Skeletal muscle tissue (tissue), 4 donors: Measurements from ENCODE around the gene PPP1R12B. TPM values are rescaled to one million over a fixed set of nuclear protein-coding genes. Genes with fewer than 3 reads are reported as not detected.

Experiments used
- H3K27ac ChIP-seq: one replicate; pipeline ENCODE4 v1.7.0; 2013; ENCODE audit warnings: mild to moderate bottlenecking, low read depth, low read length, inconsistent platforms
- H3K27me3 ChIP-seq, 3 donors: one replicate each; pipeline ENCODE4 v1.7.0; 2013; ENCODE audit warnings: low read length in 3 of 3; ENCODE audit not compliant: control insufficient read depth in 3 of 3, insufficient read depth in 3 of 3
- H3K36me3 ChIP-seq, 3 donors: one replicate each; pipeline ENCODE4 v1.7.0; 2013; ENCODE audit warnings: low read length in 3 of 3; ENCODE audit not compliant: control insufficient read depth in 3 of 3, insufficient read depth in 3 of 3
- H3K4me1 ChIP-seq, 3 donors: one replicate each; pipeline ENCODE4 v1.7.0; 2013; ENCODE audit warnings: low read length in 3 of 3, mild to moderate bottlenecking in 3 of 3; ENCODE audit not compliant: control insufficient read depth in 3 of 3, insufficient read depth in 3 of 3
- H3K4me3 ChIP-seq, 3 donors: one replicate each; pipeline ENCODE4 v1.7.0; 2013; ENCODE audit warnings: low read length in 3 of 3
- H3K9ac ChIP-seq, 3 donors: one replicate each; pipeline ENCODE4 v1.7.0; 2013; ENCODE audit warnings: low read length in 3 of 3, mild to moderate bottlenecking in 3 of 3, moderate library complexity in 2 of 3, low read depth in 1 of 3
- H3K9me3 ChIP-seq, 3 donors: one replicate each; pipeline ENCODE4 v1.7.0; 2013; ENCODE audit warnings: low read length in 3 of 3; ENCODE audit not compliant: control insufficient read depth in 3 of 3
- total RNA-seq: library from RNA; depleted of rRNA; stranded (reverse); fragments of >200 nt; gene quantifications from one replicate; pipeline ENCODE4 v1.2.3, GENCODE V29; 2014
- donor health status: Osteomylitis.

PPP1R12B gene, protein sequence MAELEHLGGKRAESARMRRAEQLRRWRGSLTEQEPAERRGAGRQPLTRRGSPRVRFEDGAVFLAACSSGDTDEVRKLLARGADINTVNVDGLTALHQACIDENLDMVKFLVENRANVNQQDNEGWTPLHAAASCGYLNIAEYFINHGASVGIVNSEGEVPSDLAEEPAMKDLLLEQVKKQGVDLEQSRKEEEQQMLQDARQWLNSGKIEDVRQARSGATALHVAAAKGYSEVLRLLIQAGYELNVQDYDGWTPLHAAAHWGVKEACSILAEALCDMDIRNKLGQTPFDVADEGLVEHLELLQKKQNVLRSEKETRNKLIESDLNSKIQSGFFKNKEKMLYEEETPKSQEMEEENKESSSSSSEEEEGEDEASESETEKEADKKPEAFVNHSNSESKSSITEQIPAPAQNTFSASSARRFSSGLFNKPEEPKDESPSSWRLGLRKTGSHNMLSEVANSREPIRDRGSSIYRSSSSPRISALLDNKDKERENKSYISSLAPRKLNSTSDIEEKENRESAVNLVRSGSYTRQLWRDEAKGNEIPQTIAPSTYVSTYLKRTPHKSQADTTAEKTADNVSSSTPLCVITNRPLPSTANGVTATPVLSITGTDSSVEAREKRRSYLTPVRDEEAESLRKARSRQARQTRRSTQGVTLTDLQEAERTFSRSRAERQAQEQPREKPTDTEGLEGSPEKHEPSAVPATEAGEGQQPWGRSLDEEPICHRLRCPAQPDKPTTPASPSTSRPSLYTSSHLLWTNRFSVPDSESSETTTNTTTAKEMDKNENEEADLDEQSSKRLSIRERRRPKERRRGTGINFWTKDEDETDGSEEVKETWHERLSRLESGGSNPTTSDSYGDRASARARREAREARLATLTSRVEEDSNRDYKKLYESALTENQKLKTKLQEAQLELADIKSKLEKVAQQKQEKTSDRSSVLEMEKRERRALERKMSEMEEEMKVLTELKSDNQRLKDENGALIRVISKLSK
- total RNA-seq: 73.6 TPM

DNA sequence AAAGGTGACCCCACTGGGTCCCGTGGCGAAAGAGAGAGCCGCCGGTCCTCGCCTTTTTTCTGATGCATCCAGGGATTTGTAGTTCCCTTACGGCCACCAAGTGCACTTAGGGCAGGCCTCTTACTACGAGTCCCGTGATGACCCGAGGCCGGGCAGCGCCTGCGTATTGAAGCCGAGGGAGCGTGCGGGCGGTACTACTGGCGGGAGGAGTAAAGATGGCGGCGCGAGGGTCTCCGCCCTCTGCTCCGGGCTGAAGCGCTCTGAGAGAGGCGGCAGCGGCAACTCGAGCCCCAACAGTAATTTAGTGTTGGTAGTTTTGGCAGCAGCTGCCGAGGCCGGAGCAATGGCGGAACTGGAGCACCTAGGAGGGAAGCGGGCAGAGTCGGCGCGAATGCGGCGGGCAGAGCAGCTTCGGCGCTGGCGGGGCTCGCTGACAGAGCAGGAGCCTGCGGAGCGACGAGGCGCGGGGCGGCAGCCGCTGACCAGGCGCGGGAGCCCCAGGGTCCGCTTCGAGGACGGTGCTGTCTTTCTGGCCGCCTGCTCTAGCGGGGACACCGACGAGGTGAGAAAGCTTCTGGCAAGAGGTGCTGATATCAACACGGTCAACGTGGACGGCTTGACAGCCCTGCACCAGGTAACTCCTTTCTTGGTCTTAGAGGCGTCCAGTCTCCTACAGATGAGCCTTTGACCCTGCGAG lies at the start of gene PPP1R12B:
Gene PPP1R12B (plus strand): TSS at position 191 of the 697 bp plus-strand sequence. CDS start 153 bp downstream, at position 344.
- H3K9me3 ChIP-seq: no peaks in the 10 kb centered on the region
- H3K27me3 ChIP-seq: no peaks in the 10 kb centered on the region
- H3K36me3 ChIP-seq: peaks cover 0 to 4% (median 0%) of the 10 kb centered on the region in 3 donors
- H3K4me1 ChIP-seq: peaks cover 8 to 16% (median 11%) of the 10 kb centered on the region in 3 donors
- H3K9ac ChIP-seq: peak within 1 kb of the TSS; percentile 95 to 98 (median 97)
- H3K4me3 ChIP-seq: peak within 1 kb of the TSS; percentile 93 to 98 (median 94)
- peak within 1 kb of the TSS; percentile 92 for H3K27ac ChIP-seq

- Histone ChIP-seq H3K9ac (no peak overlapping the region), H3K36me3 (no peaks in the 10 kb centered on the region), H3K9me3 (no peaks in the 10 kb centered on the region), H3K27me3 (no peaks in the 10 kb centered on the region), H3K27ac (no peak overlapping the region), H3K4me3 (no peak overlapping the region), H3K4me1 (peaks cover 0 to 8% (median 4%) of the 10 kb centered on the region in 3 donors)
These were observed 46.3 kb upstream of the PPP1R12B start for GRCh38 chr1:202302166-202302565.

GRCh38 chr1:202304375-202304774 lies 44.1 kb upstream of the PPP1R12B start:
- H3K4me3 ChIP-seq: no peak overlapping the region
- H3K4me1 ChIP-seq: peaks cover 11 to 17% (median 12%) of the 10 kb centered on the region in 3 donors
- no peak overlapping the region for H3K9ac ChIP-seq
- no peaks in the 10 kb centered on the region for H3K36me3 ChIP-seq
- no peaks in the 10 kb centered on the region for H3K27me3 ChIP-seq
- no peak overlapping the region for H3K27ac ChIP-seq
- no peaks in the 10 kb centered on the region for H3K9me3 ChIP-seq

- H3K4me1 ChIP-seq: peaks cover 11 to 17% (median 12%) of the 10 kb centered on the region in 3 donors
- H3K9me3 ChIP-seq: no peaks in the 10 kb centered on the region
- no peaks in the 10 kb centered on the region for H3K36me3 ChIP-seq
These were observed 43.3 kb upstream of the PPP1R12B start for GRCh38 chr1:202305168-202305567.

DNA sequence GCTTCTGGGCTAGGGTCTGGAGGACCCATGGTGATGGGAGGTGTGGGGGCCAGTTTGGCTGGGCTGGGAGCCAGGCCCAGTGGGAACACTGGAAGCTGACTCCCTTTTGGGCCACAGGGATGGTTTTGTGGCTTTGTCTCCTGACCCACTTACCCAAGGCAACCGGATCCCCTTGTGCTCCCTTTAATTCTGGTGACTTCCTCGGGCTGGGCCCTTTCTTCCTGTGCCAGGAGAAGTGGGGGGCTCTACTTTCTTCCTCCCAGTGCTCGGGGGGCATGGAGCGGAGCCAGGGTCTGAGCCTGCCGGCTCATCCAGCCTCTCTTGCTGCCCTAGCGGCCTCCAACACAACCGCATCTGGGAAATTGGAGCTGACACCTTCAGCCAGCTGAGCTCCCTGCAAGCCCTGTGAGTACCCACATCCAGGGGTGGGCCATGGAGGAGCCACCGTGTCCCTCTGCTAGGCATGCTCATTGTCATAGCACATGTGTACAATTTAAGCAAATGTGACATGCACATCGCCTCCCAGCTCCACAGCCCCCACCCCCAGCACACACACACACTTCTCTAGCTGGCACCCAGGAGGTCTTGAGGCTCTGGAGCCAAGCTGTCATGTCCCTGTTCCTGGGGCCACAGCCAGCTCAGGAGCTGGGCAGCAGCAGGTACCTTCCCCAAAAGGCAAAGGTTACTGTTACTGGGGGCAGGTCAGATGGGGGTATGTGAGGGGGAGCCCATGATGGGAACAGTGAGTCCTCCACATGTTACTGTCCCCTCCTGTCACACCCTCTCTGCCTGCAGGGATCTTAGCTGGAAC lies 41.8 kb upstream of the PPP1R12B start:
- Histone ChIP-seq H3K9me3 (no peaks in the 10 kb centered on the region), H3K4me3 (no peak overlapping the region), H3K27me3 (no peaks in the 10 kb centered on the region), H3K27ac (no peak overlapping the region), H3K36me3 (no peaks in the 10 kb centered on the region), H3K9ac (no peak overlapping the region), H3K4me1 (peaks cover 11 to 17% (median 14%) of the 10 kb centered on the region in 3 donors)

More at GRCh38 chr1:202305168-202305567, 43.3 kb upstream of the PPP1R12B start:
- Histone ChIP-seq H3K27me3 (no peaks in the 10 kb centered on the region), H3K27ac (no peak overlapping the region), H3K4me3 (no peak overlapping the region), H3K9ac (no peak overlapping the region)

DNA sequence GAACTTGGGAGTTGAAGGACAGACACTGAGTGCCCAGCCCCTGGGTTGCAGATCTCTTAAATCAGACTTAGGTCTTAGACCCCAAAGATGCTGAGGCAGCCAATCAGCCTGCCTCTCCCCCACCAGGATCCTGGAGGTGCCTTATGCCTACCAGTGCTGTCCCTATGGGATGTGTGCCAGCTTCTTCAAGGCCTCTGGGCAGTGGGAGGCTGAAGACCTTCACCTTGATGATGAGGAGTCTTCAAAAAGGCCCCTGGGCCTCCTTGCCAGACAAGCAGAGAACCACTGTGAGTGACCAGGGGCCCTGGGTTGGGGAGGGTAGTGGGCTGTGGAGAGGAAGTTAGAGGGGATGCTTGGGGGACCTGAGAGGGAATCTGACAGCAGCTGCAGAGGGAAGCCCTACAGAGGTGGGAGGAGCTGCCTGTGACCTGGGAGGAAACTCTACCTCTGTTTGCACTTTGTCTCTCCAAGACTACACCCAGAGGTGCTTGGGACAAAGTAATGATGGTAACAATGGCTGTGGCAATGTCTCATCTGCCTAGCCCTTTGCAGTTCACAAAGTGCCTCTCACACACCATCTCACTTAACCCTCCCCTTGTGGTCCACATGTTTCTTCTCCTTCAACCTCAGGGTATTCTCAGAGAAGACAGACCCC lies 38.3 kb upstream of the PPP1R12B start:
- peaks cover 3 to 4% (median 4%) of the 10 kb centered on the region in 3 donors for H3K27me3 ChIP-seq
- H3K36me3 ChIP-seq: no peaks in the 10 kb centered on the region
- H3K9ac ChIP-seq: no peak overlapping the region
- no peaks in the 10 kb centered on the region for H3K9me3 ChIP-seq
- H3K4me1 ChIP-seq: peaks cover 12 to 15% (median 14%) of the 10 kb centered on the region in 3 donors
- H3K4me3 ChIP-seq: no peak overlapping the region
- no peak overlapping the region for H3K27ac ChIP-seq

DNA sequence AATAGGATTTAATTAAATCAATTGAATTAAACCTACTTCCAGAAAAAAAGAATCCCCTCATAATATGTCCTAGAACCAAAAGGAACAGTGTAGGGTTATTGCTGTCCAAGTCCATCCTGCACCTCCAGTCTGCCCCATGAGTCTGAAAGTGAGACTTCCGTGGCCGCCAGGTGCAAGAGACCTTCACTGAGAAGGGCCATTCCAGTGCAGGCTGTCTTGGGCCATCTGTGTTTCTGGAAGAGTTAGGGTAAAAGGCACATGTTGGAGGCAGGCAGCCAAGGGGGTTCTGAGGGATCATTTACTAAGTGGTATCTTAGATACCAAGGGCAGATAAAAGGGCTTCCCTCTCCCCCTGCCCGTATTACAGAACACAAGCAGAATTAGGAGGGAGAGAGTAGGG lies 37.8 kb upstream of the PPP1R12B start:
- no peaks in the 10 kb centered on the region for H3K36me3 ChIP-seq
- no peak overlapping the region for H3K9ac ChIP-seq
- no peak overlapping the region for H3K27ac ChIP-seq
- peaks cover 3 to 4% (median 4%) of the 10 kb centered on the region in 3 donors for H3K27me3 ChIP-seq
- H3K9me3 ChIP-seq: no peaks in the 10 kb centered on the region
- H3K4me3 ChIP-seq: no peak overlapping the region
- peaks cover 12 to 15% (median 14%) of the 10 kb centered on the region in 3 donors for H3K4me1 ChIP-seq

DNA sequence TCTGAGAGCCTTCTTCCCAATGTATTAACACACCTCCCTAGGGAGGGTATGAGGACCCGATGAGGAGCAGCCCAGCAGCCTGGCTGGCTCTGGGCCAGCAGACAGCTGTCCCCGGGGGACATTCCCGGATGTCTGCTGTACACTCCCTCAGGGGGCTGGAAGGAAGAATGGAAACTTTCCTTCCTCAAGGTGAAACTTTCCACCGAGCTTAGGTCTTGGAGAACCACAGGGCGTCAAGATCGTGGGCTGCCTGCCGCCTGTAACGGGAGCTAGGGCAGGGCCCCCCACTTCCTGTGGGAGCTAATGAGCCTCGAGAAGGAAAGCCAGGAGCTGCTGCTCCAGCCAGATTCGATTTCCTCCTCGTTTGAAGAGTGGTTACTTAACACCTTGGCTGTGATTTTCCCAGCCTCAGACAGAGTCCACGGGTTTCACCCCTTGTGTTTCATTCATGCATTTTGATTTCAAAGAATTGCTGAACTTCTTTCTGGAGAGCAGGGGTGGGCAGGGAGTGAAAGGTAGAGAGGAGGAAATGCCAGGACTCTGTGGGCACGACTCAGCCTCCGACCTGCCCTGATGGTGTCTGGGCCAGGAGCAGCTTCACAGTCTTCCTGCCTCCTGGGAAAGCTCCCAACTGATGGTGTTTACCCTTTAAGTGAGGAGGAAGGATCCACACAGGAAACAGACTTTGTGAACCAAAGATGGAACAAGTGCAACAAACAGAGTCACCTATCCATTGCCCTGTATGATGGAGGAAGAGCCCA lies 36.4 kb upstream of the PPP1R12B start:
- Histone ChIP-seq H3K4me1 (peaks cover 12 to 15% (median 14%) of the 10 kb centered on the region in 3 donors), H3K36me3 (no peaks in the 10 kb centered on the region), H3K27me3 (peaks cover 3 to 4% (median 4%) of the 10 kb centered on the region in 3 donors), H3K9me3 (no peaks in the 10 kb centered on the region), H3K4me3 (peak overlapping the region in 1 of 3 donors; percentile 22), H3K9ac (peak overlapping the region in 2 of 3 donors; percentile 20 to 25), H3K27ac (no peak overlapping the region)
